ENCODE data around the gene DEXI. TPM values are rescaled to one million over a fixed set of nuclear protein-coding genes. Genes with fewer than 3 reads are reported as not detected.
A peak's percentile ranks its signal among the peaks of the same experiment; 100 is the strongest.

DEXI gene
- total and polyA plus RNA-seq, 9 of the 15 experiments (the other 6 are each of a cell fraction or from before 2014, with no cell fraction given) = 2.9 to 40.1 (median 22.0) TPM

DNA sequence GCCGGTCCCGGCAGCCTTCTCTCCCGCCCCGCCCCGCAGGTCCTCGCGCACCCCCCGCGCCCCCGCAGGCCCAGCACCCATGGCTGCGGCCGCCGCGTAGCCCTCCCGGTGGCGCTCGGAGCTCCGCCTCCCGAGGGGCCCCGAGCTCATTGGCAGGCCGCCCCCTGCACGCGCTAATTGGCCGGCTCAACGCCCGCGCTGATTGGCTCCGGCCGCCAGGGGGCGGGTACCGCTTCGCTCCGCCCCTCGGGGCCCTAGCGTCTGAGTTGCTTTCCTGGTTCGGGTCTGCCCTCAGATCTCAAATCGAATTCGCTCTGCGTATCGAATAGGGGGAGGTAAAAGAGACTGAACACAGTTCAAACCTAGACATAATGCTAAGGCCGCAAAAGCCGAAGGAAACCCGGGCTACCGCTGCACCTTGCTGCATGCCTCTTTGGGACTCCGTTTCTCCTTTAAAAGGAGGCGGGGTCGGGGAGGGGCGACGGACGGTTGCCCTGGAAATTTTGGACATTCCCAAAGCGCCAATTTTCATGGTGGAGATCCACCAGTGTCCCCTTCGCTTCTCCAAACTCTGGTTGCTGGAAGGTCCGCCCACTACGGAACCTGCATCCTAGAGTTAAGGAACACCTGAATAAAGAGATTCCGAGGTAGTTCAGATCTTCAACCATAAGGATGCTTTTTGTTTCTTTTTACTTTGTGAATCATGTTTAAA, at the start of gene DEXI (continued):
- TF ChIP-seq, protein P1, sequence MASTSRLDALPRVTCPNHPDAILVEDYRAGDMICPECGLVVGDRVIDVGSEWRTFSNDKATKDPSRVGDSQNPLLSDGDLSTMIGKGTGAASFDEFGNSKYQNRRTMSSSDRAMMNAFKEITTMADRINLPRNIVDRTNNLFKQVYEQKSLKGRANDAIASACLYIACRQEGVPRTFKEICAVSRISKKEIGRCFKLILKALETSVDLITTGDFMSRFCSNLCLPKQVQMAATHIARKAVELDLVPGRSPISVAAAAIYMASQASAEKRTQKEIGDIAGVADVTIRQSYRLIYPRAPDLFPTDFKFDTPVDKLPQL (IDR thresholded peaks at IDR 0.05; ENCODE audit: extremely low read depth, insufficient read length) = no peak
- TF ChIP-seq, protein P2, sequence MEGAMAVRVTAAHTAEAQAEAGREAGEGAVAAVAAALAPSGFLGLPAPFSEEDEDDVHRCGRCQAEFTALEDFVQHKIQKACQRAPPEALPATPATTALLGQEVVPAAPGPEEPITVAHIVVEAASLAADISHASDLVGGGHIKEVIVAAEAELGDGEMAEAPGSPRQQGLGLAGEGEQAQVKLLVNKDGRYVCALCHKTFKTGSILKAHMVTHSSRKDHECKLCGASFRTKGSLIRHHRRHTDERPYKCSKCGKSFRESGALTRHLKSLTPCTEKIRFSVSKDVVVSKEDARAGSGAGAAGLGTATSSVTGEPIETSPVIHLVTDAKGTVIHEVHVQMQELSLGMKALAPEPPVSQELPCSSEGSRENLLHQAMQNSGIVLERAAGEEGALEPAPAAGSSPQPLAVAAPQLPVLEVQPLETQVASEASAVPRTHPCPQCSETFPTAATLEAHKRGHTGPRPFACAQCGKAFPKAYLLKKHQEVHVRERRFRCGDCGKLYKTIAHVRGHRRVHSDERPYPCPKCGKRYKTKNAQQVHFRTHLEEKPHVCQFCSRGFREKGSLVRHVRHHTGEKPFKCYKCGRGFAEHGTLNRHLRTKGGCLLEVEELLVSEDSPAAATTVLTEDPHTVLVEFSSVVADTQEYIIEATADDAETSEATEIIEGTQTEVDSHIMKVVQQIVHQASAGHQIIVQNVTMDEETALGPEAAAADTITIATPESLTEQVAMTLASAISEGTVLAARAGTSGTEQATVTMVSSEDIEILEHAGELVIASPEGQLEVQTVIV (CRISPR knock-in tag; IDR thresholded peaks at IDR 0.05; ENCODE audit: borderline replicate concordance) = no peak
- TF ChIP-seq BMI1 (IDR thresholded peaks at IDR 0.05; ENCODE audit: low read length) (no peak), ETS1 (conservative IDR thresholded peaks at IDR 0.05; ENCODE audit: control insufficient read depth, low read depth, low read length) (no peak), L3MBTL2 (IDR thresholded peaks at IDR 0.05) (no peak), CBX3 (IDR thresholded peaks at IDR 0.05; ENCODE audit: borderline replicate concordance in 1 of 2, low read length in 2 of 2) (no peak), ARID1B (IDR thresholded peaks at IDR 0.05) (no peak), E2F4 (CRISPR knock-in tag; IDR thresholded peaks at IDR 0.05; ENCODE audit: low read depth) (no peak), HMGN3 (IDR thresholded peaks at IDR 0.05; ENCODE audit: borderline replicate concordance, extremely low read depth, insufficient read length, low read depth, low read length) (peak; percentile 50), ZNF785 (CRISPR knock-in tag; IDR thresholded peaks at IDR 0.05) (no peak), TFAP4 (CRISPR knock-in tag; IDR thresholded peaks at IDR 0.05; ENCODE audit: borderline replicate concordance) (peak; percentile 27; the same call in 1 of the 2 replicates), HNRNPL (IDR thresholded peaks at IDR 0.05; ENCODE audit: low read depth, low read length) (no peak), BRD4 (IDR thresholded peaks at IDR 0.05) (no peak), NFATC3 (IDR thresholded peaks at IDR 0.05) (no peak), ETS2 (tag; IDR thresholded peaks at IDR 0.05; ENCODE audit: borderline replicate concordance, poor library complexity, severe bottlenecking) (no peak)
- TF ChIP-seq, protein P3, sequence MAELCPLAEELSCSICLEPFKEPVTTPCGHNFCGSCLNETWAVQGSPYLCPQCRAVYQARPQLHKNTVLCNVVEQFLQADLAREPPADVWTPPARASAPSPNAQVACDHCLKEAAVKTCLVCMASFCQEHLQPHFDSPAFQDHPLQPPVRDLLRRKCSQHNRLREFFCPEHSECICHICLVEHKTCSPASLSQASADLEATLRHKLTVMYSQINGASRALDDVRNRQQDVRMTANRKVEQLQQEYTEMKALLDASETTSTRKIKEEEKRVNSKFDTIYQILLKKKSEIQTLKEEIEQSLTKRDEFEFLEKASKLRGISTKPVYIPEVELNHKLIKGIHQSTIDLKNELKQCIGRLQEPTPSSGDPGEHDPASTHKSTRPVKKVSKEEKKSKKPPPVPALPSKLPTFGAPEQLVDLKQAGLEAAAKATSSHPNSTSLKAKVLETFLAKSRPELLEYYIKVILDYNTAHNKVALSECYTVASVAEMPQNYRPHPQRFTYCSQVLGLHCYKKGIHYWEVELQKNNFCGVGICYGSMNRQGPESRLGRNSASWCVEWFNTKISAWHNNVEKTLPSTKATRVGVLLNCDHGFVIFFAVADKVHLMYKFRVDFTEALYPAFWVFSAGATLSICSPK (IDR thresholded peaks at IDR 0.05; ENCODE audit: borderline replicate concordance) = no peak

Measured in K562 (cell line).